T47D (cell line): ENCODE data around the gene AUTS2.
A peak's percentile ranks its signal among the peaks of the same experiment; 100 is the strongest.

Experiments
- DNase-seq, 2 experiments: peaks; one replicate each; pipeline versions ENCODE4 v3.0.0 to v3.0.0-alpha.2; 2011 to 2012; ENCODE audit warnings: low read depth in 1 of 2, low spot score in 1 of 2
- JUND ChIP-seq: IDR thresholded peaks from 2 replicates; pipeline ENCODE4 v1.6.1; 2012; ENCODE audit warnings: low read depth
- in situ Hi-C: cut with HindIII; loops from 2 replicates; pipeline ENCODE4 v1.10.0; 2016; ENCODE audit warnings: low sequenced_read_pairs, low pct_unique_long_range_greater_than_20kb

The AUTS2 gene

GRCh38 chr7:70569335-70569819 is 971.1 kb downstream of the AUTS2 start:
- no peak for DNase-seq
- in situ Hi-C loops = no loop called here
- TF ChIP-seq JUND = no peak

- TF ChIP-seq JUND = no peak
- in situ Hi-C loops = no loop called here
- DNase-seq = no peak
Measured at GRCh38 chr7:70570029-70570428, 971.8 kb downstream of the AUTS2 start.

DNA sequence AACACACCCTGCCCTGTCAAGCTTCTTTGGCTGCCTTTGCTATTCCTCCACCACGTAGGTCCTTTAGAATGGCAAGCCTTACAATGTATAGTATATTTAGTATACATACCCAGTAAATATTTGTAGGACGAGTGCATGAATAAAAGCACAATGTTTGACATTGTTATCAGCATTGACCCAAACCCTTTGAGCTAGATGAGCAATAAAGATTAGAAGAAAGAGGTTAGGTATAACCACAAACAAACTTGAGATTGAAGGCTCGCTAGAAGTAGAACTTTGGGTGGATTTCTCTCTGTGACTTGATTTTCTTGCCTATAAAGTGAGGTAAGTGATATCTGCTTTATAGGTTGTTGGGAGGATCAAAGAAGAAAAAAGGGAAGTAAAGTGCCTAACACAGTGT is 972.7 kb downstream of the AUTS2 start:
- in situ Hi-C loops = no loop called here
- peak in 1 of 2 experiments; percentile 68 for DNase-seq
- TF ChIP-seq JUND = 0 out of 2 replicates have a peak, but pooled peaks have one; percentile 36

DNA sequence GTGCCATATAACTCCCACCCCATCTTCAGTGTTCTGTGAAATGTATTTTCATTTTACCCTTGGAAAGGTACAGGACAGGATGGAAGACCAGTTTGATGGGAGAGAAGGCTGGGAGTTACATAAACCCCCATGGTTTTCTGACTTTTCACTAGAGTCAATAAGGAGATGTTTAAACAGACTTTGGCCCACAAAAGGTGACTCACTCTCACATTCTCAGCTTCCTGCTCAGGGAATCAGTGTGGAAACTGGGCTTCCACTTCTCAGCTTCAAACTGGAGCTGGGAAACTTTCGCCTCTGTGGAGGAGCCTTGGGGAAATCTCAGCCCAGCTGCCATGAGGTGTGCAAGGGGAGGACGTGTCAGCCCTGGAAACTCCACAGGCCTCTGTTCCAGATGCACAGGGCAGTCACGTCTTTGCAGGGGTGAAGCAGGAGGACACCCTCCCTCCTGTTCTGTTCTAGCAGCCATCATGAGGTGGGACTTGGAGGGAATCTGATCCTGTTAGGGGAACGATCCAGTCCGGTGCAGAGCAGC is 973.2 kb downstream of the AUTS2 start:
- peak in 1 of 2 experiments; percentile 74 for DNase-seq
- no peak for TF ChIP-seq JUND
- in situ Hi-C loops = no loop called here

DNA sequence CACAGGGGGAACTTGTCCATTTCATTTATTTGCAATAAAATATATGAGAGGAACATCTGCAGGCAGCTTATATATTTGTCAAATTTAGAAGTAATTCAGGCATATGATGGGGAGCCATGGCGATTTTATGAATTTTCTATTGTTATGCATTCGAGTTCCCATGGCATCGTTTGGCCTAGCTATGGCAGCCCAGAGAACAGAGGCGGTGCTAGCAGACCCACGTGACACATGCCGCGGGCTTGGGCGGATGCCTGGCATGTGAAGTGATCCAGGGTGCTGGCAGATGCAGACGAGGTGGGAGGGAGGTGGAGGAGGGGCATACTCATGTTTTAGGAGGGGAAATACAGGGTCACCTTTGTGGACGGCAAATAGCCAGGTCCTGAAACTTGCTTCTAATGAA is 973.7 kb downstream of the AUTS2 start:
- in situ Hi-C loops = no loop called here
- no peak for DNase-seq
- no peak for TF ChIP-seq JUND

DNA sequence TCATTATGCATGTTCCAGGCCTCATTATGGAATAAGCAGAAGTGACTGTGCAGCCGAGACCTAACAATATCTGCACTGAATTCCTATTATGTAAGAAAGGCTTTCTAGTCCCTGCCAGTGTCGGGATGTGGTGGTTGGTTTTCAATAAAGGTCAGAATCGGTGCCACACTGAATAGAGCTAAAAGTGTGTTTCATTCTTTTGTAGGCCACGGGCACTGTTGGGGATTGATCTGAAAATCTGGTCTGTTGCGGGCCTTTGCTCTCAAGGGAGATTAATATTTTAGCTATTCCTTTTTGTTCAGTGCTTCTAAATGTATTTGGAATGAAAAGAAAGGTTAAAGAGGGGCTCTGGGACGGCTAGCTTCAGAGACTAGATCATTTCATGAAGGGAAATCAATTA is 974.3 kb downstream of the AUTS2 start:
- in situ Hi-C loops = no loop called here
- DNase-seq = no peak
- TF ChIP-seq JUND = no peak

- TF ChIP-seq JUND = no peak
Measured at GRCh38 chr7:70573071-70573661, 974.9 kb downstream of the AUTS2 start.

DNA sequence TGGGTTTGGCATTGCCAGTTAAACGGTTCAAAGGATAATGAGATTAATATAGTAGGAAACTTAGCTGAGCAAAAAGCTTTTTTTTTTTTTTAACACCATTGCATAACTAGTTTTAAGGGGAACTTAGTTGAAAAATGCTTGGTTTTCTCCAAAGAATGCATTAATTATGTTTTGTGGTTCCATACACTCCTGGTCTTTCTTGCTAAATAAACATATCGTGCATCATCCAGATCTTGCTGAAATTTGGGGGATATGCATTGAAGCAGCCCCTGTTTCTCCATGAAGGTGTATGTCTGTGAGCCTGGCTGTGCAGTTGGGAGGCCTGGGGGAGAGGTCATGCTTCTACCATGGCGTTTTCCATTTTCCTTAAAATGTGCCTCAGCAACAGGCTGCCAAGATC is 975.4 kb downstream of the AUTS2 start:
- no peak for DNase-seq
- in situ Hi-C loops = no loop called here
- no peak for TF ChIP-seq JUND

More at GRCh38 chr7:70573071-70573661, 974.9 kb downstream of the AUTS2 start:
- DNase-seq = no peak
- in situ Hi-C loops = no loop called here

DNA sequence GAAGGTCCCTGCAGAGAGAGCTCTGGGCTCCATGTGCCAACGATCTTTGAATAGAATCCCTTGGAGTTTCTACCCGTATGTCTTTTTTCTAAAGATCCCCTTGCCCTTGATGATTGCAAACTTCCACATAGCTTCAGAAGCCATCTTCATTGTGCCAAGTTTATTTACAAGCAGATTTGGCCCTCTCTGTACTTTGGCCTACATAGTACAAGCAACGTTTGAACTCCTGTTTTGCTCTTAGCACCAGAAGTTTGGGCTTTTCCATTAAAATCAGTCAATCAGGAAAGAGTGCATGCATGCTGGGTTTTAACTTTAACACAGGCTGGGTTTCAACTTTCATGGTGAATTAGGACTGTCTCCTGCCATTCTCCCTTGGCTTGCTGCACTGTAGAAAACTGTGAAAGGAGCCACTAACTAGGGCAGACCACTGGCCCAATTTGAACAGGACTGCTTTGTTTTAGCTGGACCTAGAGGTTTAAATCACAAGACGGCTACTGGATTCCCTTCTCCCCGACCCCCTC is 976.1 kb downstream of the AUTS2 start:
- DNase-seq = no peak
- TF ChIP-seq JUND = no peak
- in situ Hi-C loops = no loop called here

DNA sequence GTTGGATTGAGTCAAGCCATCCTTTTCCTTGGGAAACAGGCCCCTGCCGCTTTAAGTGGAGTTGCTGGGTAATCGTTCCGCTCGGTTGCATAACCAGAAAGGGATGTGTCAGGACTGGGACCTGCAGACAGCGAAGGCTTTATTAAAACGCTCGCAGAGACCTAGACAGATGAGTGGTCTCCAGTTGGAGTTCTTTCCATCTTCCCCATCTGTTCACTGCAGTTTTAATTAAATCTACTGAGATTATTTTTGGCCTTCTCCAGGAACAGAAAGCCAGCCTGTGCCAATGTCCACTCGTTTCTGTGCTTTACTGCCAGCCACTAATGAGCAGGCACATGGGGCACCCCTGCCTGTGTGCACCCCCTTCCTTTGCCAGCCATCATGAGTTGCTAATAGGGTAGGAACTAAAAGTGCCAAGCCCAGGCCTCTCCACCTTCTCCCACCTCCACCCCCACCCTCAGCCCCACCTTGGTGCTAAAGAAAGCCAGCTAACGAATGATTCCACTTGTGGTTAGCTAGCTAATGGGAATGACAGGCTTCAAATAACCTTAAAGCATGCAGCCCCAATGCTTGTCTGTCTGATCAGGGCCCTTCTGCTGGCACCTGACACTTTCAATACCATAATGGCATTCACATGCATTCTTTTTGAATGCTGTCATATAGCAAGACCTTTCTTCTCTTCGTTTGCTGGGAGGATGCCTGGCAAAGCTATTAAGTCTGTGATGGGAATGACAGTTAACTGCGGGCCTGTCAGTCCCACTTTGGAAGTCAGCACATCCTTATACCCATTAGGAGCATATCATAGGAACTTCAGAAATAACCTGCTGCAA is 976.9 kb downstream of the AUTS2 start:
- in situ Hi-C loops = no loop called here
- DNase-seq = peak; percentile 53 to 78
- TF ChIP-seq JUND = peak; percentile 74; the same call in 1 of the 2 replicates

GRCh38 chr7:70577078-70577477 is 978.8 kb downstream of the AUTS2 start:
- in situ Hi-C loops = no loop called here
- no peak for DNase-seq
- TF ChIP-seq JUND = no peak

DNA sequence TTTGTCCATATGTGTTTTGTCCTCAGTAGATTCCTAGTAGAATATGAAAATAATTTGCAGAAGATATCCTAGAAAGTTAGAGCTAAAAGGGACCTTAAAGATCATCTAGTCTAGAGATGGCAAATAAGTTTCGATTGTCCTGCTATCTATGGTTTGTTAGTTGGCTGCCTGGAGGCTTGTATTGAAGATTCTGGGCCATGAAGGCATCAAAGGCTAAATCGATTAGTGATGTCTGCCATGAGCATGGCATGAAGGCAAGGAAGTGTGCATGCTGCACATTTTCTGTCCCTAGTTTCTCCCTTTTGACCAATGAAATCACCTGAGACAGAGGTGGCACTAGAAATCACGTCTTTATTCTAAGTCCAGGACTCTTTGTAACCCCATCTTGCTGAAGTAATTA is 979.9 kb downstream of the AUTS2 start:
- DNase-seq = no peak
- TF ChIP-seq JUND = no peak

More for the DNA sequence above, 979.9 kb downstream of the AUTS2 start:
- in situ Hi-C loops = no loop called here
